ENCODE results near the gene CACNB4.

Gene CACNB4

GRCh38 chr2:151887164-151887563, 211.7 kb downstream of the CACNB4 start:
- Histone ChIP-seq H3K36me3 (no peaks in the 10 kb centered on the region), H3K27ac (no peak overlapping the region), H3K4me1 (ENCODE audit: control insufficient read depth in 1 of 2, insufficient read depth in 1 of 2, low read depth in 1 of 2, low read length in 1 of 2) (no peaks in the 10 kb centered on the region), H3K9me3 (no peaks in the 10 kb centered on the region), H3K27me3 (no peaks in the 10 kb centered on the region), H3K4me3 (ENCODE audit: low read depth in 1 of 2, low read length in 1 of 2) (no peak overlapping the region)
- TF ChIP-seq, protein P1, sequence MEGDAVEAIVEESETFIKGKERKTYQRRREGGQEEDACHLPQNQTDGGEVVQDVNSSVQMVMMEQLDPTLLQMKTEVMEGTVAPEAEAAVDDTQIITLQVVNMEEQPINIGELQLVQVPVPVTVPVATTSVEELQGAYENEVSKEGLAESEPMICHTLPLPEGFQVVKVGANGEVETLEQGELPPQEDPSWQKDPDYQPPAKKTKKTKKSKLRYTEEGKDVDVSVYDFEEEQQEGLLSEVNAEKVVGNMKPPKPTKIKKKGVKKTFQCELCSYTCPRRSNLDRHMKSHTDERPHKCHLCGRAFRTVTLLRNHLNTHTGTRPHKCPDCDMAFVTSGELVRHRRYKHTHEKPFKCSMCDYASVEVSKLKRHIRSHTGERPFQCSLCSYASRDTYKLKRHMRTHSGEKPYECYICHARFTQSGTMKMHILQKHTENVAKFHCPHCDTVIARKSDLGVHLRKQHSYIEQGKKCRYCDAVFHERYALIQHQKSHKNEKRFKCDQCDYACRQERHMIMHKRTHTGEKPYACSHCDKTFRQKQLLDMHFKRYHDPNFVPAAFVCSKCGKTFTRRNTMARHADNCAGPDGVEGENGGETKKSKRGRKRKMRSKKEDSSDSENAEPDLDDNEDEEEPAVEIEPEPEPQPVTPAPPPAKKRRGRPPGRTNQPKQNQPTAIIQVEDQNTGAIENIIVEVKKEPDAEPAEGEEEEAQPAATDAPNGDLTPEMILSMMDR (IDR thresholded peaks at IDR 0.05): no peak

GRCh38 chr2:151886241-151886640, 212.6 kb downstream of the CACNB4 start:
- H3K4me3 ChIP-seq (ENCODE audit: low read depth in 1 of 2, low read length in 1 of 2): no peak overlapping the region
- no peaks in the 10 kb centered on the region for H3K27me3 ChIP-seq
- no peaks in the 10 kb centered on the region for H3K4me1 ChIP-seq (ENCODE audit: control insufficient read depth in 1 of 2, insufficient read depth in 1 of 2, low read depth in 1 of 2, low read length in 1 of 2)
- no peak overlapping the region for H3K27ac ChIP-seq
- no peaks in the 10 kb centered on the region for H3K36me3 ChIP-seq
- H3K9me3 ChIP-seq: no peaks in the 10 kb centered on the region
- TF ChIP-seq, protein P1 (IDR thresholded peaks at IDR 0.05): no peak

DNA sequence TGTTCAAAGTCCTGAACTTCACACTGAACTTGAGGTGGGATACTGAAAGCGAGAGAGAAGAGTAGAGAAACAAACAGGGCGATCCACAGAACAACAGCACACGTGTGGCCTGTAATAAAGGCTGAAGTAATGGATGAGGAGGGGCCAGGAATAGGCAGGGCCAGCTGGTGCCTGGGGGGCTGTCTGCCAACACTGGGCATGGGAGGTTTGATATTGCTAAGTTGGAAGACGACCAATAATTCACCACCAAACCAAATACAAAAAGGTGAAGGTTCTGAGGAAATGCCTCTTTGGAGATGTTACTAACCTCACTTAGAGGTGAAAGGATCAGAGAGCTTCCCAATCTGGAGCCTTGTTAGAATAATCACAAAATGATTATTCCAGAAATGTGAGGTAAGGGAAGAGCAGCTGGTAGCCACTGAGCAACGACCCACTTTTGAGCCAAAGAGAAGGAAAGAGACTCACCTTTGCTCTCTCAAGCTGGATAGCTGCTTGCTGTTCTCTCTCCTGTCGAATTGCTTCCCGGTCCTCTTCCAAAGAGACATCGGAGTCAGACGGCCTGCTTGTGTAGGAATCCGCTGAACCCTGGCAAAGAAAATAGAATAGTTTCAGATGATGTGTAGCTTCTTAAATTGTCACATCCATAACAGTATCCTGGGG, 215.9 kb downstream of the CACNB4 start:
- no peaks in the 10 kb centered on the region for H3K9me3 ChIP-seq
- no peak overlapping the region for H3K4me3 ChIP-seq (ENCODE audit: low read depth in 1 of 2, low read length in 1 of 2)
- no peaks in the 10 kb centered on the region for H3K27me3 ChIP-seq
- TF ChIP-seq, protein P1 (IDR thresholded peaks at IDR 0.05): no peak
- H3K36me3 ChIP-seq: no peaks in the 10 kb centered on the region
- no peaks in the 10 kb centered on the region for H3K4me1 ChIP-seq (ENCODE audit: control insufficient read depth in 1 of 2, insufficient read depth in 1 of 2, low read depth in 1 of 2, low read length in 1 of 2)
- no peak overlapping the region for H3K27ac ChIP-seq

GRCh38 chr2:151881342-151881741, 217.5 kb downstream of the CACNB4 start:
- TF ChIP-seq, protein P1 (IDR thresholded peaks at IDR 0.05): no peak
- no peak overlapping the region for H3K4me3 ChIP-seq (ENCODE audit: low read depth in 1 of 2, low read length in 1 of 2)
- no peak overlapping the region for H3K27ac ChIP-seq
- no peaks in the 10 kb centered on the region for H3K36me3 ChIP-seq
- no peaks in the 10 kb centered on the region for H3K27me3 ChIP-seq
- H3K4me1 ChIP-seq (ENCODE audit: control insufficient read depth in 1 of 2, insufficient read depth in 1 of 2, low read depth in 1 of 2, low read length in 1 of 2): no peaks in the 10 kb centered on the region
- no peaks in the 10 kb centered on the region for H3K9me3 ChIP-seq

- TF ChIP-seq, protein P1 (IDR thresholded peaks at IDR 0.05): no peak
- no peak overlapping the region for H3K4me3 ChIP-seq (ENCODE audit: low read depth in 1 of 2, low read length in 1 of 2)
- no peaks in the 10 kb centered on the region for H3K4me1 ChIP-seq (ENCODE audit: control insufficient read depth in 1 of 2, insufficient read depth in 1 of 2, low read depth in 1 of 2, low read length in 1 of 2)
- H3K27ac ChIP-seq: no peak overlapping the region
- H3K36me3 ChIP-seq: no peaks in the 10 kb centered on the region
- H3K9me3 ChIP-seq: no peaks in the 10 kb centered on the region
- H3K27me3 ChIP-seq: no peaks in the 10 kb centered on the region
Measured at GRCh38 chr2:151880586-151880985, 218.3 kb downstream of the CACNB4 start.

Data from neutrophil (primary cell).